HepG2 (cell line): ENCODE data around the gene NOL4L. TPM values are rescaled to one million over a fixed set of nuclear protein-coding genes. Genes with fewer than 3 reads are reported as not detected.

Experiments used
- AHR ChIP-seq: IDR thresholded peaks from 2 replicates; pipeline ENCODE4 v1.6.1; 2018; ENCODE audit warnings: missing genetic modification reagents, missing compliant biosample characterization
- ARNT2 ChIP-seq: sonication (generic); formaldehyde crosslinking; IDR thresholded peaks from 2 replicates; pipeline ENCODE4 v1.8.0; 2022; ENCODE audit warnings: mild to moderate bottlenecking, low read depth, missing genetic modification reagents, moderate library complexity
- FIP1L1 ChIP-seq: fragments of 200-400 bp; formaldehyde crosslinking; IDR thresholded peaks from 2 replicates; pipeline ENCODE4 v1.6.1; 2018; ENCODE audit warnings: low read depth, mild to moderate bottlenecking, low read length, moderate library complexity, borderline replicate concordance; ENCODE audit not compliant: insufficient read depth
- GLI4 ChIP-seq: sonication (generic); formaldehyde crosslinking; IDR thresholded peaks from 2 replicates; pipeline ENCODE4 v1.5.1; 2020; ENCODE audit warnings: missing genetic modification reagents, mild to moderate bottlenecking, moderate library complexity, borderline replicate concordance
- GRHL1 ChIP-seq: sonication (generic); formaldehyde crosslinking; conservative IDR thresholded peaks from 2 replicates; pipeline ENCODE4 v1.8.0; 2022; ENCODE audit warnings: missing genetic modification reagents
- HNRNPH1 ChIP-seq: fragments of 200-400 bp; formaldehyde crosslinking; optimal IDR thresholded peaks from 2 replicates; pipeline ENCODE3; 2017; ENCODE audit warnings: mild to moderate bottlenecking, low read depth, low read length
- HOXA9 ChIP-seq: sonication (generic); formaldehyde crosslinking; IDR thresholded peaks from 2 replicates; pipeline ENCODE4 v1.8.1; 2022; ENCODE audit warnings: missing genetic modification reagents, mild to moderate bottlenecking, moderate library complexity, borderline replicate concordance
- PHF20 ChIP-seq: sonication (generic); formaldehyde crosslinking; IDR thresholded peaks from 2 replicates; pipeline ENCODE4 v1.5.0; 2020; ENCODE audit warnings: mild to moderate bottlenecking, missing genetic modification reagents
- PITX1 ChIP-seq: sonication (generic); formaldehyde crosslinking; IDR thresholded peaks from 2 replicates; pipeline ENCODE4 v1.5.1; 2020; ENCODE audit warnings: mild to moderate bottlenecking, missing genetic modification reagents
- SMYD3 ChIP-seq: sonication (generic); formaldehyde crosslinking; IDR thresholded peaks from 2 replicates; pipeline ENCODE4 v1.8.1; 2023; ENCODE audit warnings: mild to moderate bottlenecking, missing genetic modification reagents
- SYNCRIP ChIP-seq: fragments of 200-400 bp; formaldehyde crosslinking; IDR thresholded peaks from 2 replicates; pipeline ENCODE4 v1.6.1; 2018; ENCODE audit warnings: mild to moderate bottlenecking, low read depth, low read length; ENCODE audit not compliant: insufficient read depth
- TAF15 ChIP-seq: fragments of 200-400 bp; formaldehyde crosslinking; IDR thresholded peaks from one replicate; pipeline ENCODE4 v1.6.1; 2018; ENCODE audit warnings: mild to moderate bottlenecking, low read depth, low read length; ENCODE audit not compliant: poor library complexity, severe bottlenecking
- TARDBP ChIP-seq: sonication (generic); formaldehyde crosslinking; IDR thresholded peaks from 2 replicates; pipeline ENCODE4 v1.8.0; 2022; ENCODE audit warnings: mild to moderate bottlenecking, missing genetic modification reagents
- TBL1XR1 ChIP-seq: fragments of 150-350 bp; IDR thresholded peaks from 2 replicates; pipeline ENCODE4 v1.6.1; 2014; ENCODE audit warnings: borderline replicate concordance, low read length; ENCODE audit not compliant: partially characterized antibody
- ZNF235 ChIP-seq: sonication (generic); formaldehyde crosslinking; IDR thresholded peaks from 2 replicates; pipeline ENCODE4 v1.8.1; 2023; ENCODE audit warnings: mild to moderate bottlenecking, missing genetic modification reagents, borderline replicate concordance
- ZNF274 ChIP-seq: sonication (generic); formaldehyde crosslinking; IDR thresholded peaks from 2 replicates; pipeline ENCODE4 v1.5.1; 2020; ENCODE audit warnings: mild to moderate bottlenecking, missing genetic modification reagents
- ZNF772 ChIP-seq: sonication (generic); formaldehyde crosslinking; IDR thresholded peaks from 2 replicates; pipeline ENCODE4 v1.5.0; 2020; ENCODE audit warnings: mild to moderate bottlenecking, missing genetic modification reagents
- ZSCAN25 ChIP-seq: sonication (generic); formaldehyde crosslinking; IDR thresholded peaks from 2 replicates; pipeline ENCODE4 v1.8.0; 2022; ENCODE audit warnings: mild to moderate bottlenecking, missing genetic modification reagents
- polyA plus RNA-seq, 8 experiments: library from polyadenylated mRNA; depleted of rRNA in 3 of 8; stranded (reverse) in 7 of 8; unstranded in 1 of 8; fragments of >200 nt; fragmentation: Illumina TruSeq in 4 of 8; extraction: Trizol in 4 of 8; gene quantifications; 2 replicates each; pipeline versions ENCODE4 v1.2.1 to v1.2.3, GENCODE V29; 2011 to 2016; ENCODE audit warnings: low read depth in 4 of 8, missing spikeins in 1 of 8, mixed read lengths in 1 of 8; ENCODE audit not compliant: insufficient read depth in 1 of 8
- total RNA-seq, 5 experiments: library from RNA; depleted of rRNA; stranded (reverse); fragments of >200 nt; fragmentation: Illumina TruSeq; extraction: Trizol; gene quantifications; 2 replicates each; pipeline ENCODE4 v1.2.3, GENCODE V29; 2016; ENCODE audit warnings: low read depth in 1 of 5
- TF ChIP-seq, protein P1 (sequence below): sonication (generic); formaldehyde crosslinking; IDR thresholded peaks from 2 replicates; pipeline ENCODE4 v1.5.0; 2020; ENCODE audit warnings: mild to moderate bottlenecking, missing genetic modification reagents
- TF ChIP-seq, protein P2 (sequence below): sonication (generic); formaldehyde crosslinking; IDR thresholded peaks from 2 replicates; pipeline ENCODE4 v1.8.0; 2022; ENCODE audit warnings: mild to moderate bottlenecking, missing genetic modification reagents
- TF ChIP-seq, protein P3 (sequence below): sonication (generic); formaldehyde crosslinking; IDR thresholded peaks from 2 replicates; pipeline ENCODE4 v1.8.1; 2023; ENCODE audit warnings: mild to moderate bottlenecking, missing genetic modification reagents
- TF ChIP-seq, protein P4 (sequence below): sonication (generic); formaldehyde crosslinking; IDR thresholded peaks from 2 replicates; pipeline ENCODE4 v1.5.0; 2020; ENCODE audit warnings: missing genetic modification reagents

The NOL4L gene
- total and polyA plus RNA-seq, 2 of the 13 experiments (the other 11 are each of a cell fraction or from before 2014, with no cell fraction given) = 16.6 to 35.4 TPM

DNA sequence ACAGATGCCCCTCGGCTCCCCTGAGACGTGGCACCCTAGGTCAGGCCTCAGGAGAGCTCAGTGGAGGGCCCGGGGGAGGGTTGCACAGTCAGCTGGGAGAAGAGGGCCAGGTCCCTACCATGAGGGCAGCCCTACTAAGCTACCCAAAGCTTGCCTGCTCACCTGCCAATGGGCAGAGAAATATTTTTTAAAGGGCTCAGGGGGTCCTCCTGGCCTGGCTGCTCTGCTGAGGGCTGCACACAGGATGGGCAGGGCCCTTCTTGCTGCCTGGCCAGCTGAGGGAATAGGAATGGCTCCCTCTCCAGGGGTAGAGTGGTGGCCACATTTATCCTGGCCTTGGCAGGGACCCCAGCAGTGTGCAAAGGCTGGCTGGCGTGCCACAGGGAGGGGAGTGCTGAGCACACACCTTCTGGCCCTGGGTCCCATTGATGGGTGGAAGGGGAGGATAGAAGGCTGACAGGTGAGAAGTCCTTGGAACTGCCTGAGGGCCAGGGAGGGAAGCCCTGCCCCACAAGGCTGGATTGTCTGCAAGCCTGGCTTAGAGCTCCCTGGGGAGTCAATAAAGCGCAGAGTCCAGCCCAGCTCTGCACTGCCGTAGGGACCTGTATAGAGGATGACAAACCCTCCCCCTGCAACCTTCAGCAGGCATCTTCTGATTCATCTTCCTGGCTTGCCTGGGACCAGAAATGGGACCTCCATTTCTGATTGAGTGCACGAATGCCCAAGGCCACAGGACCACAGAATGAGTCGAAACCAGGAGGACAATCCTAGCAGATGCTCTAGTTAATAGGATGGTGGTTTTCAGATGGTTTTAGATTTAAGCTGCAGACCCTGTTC is 62.1 kb downstream of the NOL4L start (continued):
- TF ChIP-seq, protein P1, sequence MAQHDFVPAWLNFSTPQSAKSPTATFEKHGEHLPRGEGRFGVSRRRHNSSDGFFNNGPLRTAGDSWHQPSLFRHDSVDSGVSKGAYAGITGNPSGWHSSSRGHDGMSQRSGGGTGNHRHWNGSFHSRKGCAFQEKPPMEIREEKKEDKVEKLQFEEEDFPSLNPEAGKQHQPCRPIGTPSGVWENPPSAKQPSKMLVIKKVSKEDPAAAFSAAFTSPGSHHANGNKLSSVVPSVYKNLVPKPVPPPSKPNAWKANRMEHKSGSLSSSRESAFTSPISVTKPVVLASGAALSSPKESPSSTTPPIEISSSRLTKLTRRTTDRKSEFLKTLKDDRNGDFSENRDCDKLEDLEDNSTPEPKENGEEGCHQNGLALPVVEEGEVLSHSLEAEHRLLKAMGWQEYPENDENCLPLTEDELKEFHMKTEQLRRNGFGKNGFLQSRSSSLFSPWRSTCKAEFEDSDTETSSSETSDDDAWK (CRISPR knock-in tag) = no peak
- TF ChIP-seq, protein P2, sequence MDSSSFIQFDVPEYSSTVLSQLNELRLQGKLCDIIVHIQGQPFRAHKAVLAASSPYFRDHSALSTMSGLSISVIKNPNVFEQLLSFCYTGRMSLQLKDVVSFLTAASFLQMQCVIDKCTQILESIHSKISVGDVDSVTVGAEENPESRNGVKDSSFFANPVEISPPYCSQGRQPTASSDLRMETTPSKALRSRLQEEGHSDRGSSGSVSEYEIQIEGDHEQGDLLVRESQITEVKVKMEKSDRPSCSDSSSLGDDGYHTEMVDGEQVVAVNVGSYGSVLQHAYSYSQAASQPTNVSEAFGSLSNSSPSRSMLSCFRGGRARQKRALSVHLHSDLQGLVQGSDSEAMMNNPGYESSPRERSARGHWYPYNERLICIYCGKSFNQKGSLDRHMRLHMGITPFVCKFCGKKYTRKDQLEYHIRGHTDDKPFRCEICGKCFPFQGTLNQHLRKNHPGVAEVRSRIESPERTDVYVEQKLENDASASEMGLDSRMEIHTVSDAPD (CRISPR knock-in tag) = peak; percentile 77
- TF ChIP-seq HOXA9 = no peak
- TF ChIP-seq PHF20 (CRISPR knock-in tag) = no peak; the same call in 1 of the 2 replicates
- TF ChIP-seq SMYD3 (CRISPR knock-in tag) = 0 out of 2 replicates have a peak, but pooled peaks have one; percentile 70
- TF ChIP-seq ARNT2 (CRISPR knock-in tag) = no peak
- TF ChIP-seq TAF15 = no peak
- TF ChIP-seq TARDBP (CRISPR knock-in tag) = peak; percentile 91
- peak; percentile 86 for TF ChIP-seq PITX1
- no peak for TF ChIP-seq SYNCRIP
- TF ChIP-seq AHR = peak; percentile 87; the same call in 1 of the 2 replicates
- TF ChIP-seq, protein P3, sequence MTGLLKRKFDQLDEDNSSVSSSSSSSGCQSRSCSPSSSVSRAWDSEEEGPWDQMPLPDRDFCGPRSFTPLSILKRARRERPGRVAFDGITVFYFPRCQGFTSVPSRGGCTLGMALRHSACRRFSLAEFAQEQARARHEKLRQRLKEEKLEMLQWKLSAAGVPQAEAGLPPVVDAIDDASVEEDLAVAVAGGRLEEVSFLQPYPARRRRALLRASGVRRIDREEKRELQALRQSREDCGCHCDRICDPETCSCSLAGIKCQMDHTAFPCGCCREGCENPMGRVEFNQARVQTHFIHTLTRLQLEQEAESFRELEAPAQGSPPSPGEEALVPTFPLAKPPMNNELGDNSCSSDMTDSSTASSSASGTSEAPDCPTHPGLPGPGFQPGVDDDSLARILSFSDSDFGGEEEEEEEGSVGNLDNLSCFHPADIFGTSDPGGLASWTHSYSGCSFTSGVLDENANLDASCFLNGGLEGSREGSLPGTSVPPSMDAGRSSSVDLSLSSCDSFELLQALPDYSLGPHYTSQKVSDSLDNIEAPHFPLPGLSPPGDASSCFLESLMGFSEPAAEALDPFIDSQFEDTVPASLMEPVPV (CRISPR knock-in tag) = peak; percentile 85
- TF ChIP-seq ZNF772 (CRISPR knock-in tag) = 0 out of 2 replicates have a peak, but pooled peaks have one; percentile 93
- TF ChIP-seq HNRNPH1 = no peak
- TF ChIP-seq ZNF235 (CRISPR knock-in tag) = no peak
- TF ChIP-seq GRHL1 (CRISPR knock-in tag) = no peak
- TF ChIP-seq GLI4 = no peak
- TF ChIP-seq ZNF274 (CRISPR knock-in tag) = 0 out of 2 replicates have a peak, but pooled peaks have one; percentile 16
- TF ChIP-seq ZSCAN25 (CRISPR knock-in tag) = peak; percentile 99
- TF ChIP-seq, protein P4, sequence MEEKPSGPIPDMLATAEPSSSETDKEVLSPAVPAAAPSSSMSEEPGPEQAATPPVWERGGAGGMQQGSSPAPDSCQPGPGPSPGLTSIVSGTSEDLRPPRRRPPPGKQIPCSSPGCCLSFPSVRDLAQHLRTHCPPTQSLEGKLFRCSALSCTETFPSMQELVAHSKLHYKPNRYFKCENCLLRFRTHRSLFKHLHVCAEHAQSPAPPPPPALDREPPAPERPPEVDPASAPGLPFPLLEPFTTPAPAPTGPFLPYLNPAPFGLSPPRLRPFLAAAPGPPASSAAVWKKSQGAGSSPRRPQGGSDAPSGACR (CRISPR knock-in tag) = no peak; the same call in 1 of the 2 replicates
- no peak for TF ChIP-seq FIP1L1
- no peak for TF ChIP-seq TBL1XR1
